Neural crest cell (in vitro differentiated cells): Measurements from ENCODE around the gene DHDH. TPM values are rescaled to one million over a fixed set of nuclear protein-coding genes. Genes with fewer than 3 reads are reported as not detected.

Experiments used
- DNase-seq: peaks from one replicate; pipeline ENCODE4 v3.0.0; 2021; ENCODE audit warnings: low read depth, mixed read lengths, low spot score
- H3K27ac Mint-ChIP-seq: one replicate; pipeline ENCODE4 v1.8.0; 2021; ENCODE audit warnings: mild to moderate bottlenecking, mixed read lengths; ENCODE audit not compliant: unreplicated experiment
- H3K27me3 Mint-ChIP-seq: 2 replicates; pipeline ENCODE4 v1.8.0; 2021; ENCODE audit warnings: low read depth, mild to moderate bottlenecking, mixed read lengths
- H3K36me3 Mint-ChIP-seq: 2 replicates; pipeline ENCODE4 v1.8.0; 2021; ENCODE audit warnings: low read depth, mild to moderate bottlenecking, mixed read lengths
- H3K4me1 Mint-ChIP-seq: 2 replicates; pipeline ENCODE4 v1.8.0; 2021; ENCODE audit warnings: mixed read lengths
- H3K4me3 Mint-ChIP-seq: one replicate; pipeline ENCODE4 v1.8.0; 2021; ENCODE audit warnings: mild to moderate bottlenecking, mixed read lengths
- H3K9me3 Mint-ChIP-seq: 2 replicates; pipeline ENCODE4 v1.8.0; 2021; ENCODE audit warnings: mixed read lengths
- CTCF ChIP-seq: fragments of 200-600 bp; sonication (generic); conservative IDR thresholded peaks from 2 replicates; pipeline ENCODE4 v1.5.0; 2021; ENCODE audit warnings: antibody characterized with exemption, mild to moderate bottlenecking
- total RNA-seq: library from RNA; stranded (reverse); gene quantifications from 2 replicates; pipeline ENCODE4 v1.2.1, GENCODE V29; 2021

The DHDH gene
- total RNA-seq, 1 donor from 2014 or later, result 0.47 TPM

DNA sequence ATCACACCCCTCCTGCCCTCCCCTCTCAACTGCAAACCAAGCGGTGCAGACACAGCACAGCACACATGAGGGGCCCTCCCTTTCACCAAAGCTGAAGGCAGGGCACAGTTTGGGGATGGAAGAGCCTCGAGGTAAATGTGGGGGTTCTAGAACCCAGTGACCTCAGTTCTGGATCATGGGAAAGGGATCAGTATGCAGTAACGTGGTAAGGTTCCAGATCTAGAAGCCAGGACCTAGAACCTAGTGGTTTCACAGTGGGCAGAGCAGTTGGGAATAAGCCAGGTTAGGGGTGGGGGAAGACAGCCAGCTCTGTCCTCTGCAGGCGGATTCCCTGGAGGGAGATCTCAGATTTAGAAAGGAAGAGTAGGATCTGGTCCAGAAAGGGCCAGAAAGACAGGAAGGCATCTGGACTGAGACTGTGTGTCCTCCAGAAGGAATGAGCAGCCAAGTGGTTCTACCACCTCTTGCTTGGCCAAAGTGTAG lies 34.7 kb downstream of the DHDH start:
- peaks cover 22% of the 10 kb centered on the region for H3K36me3 Mint-ChIP-seq

DNA sequence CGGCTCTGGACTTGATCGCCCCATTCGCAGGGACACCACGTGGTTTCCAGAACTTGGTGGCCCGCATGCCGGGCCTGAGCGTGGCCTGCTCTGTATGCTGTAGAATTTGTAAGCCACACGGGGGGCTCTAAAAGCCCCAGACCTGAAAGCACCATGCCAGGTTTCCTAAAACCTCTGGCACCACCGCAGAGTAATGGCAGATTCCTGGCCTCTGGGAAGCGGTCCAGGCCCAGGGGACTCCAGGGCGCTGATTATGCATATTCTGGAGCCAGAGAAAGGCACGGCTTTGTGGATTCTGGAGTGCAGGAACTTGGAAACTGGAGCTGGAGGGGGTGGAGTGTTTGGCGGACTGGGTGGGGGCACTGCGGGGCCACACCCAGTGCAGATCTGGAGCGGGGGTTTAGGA lies 35.3 kb downstream of the DHDH start:
- no peak overlapping the region for H3K4me3 Mint-ChIP-seq
- TF ChIP-seq CTCF, result no peak
- peaks cover 22% of the 10 kb centered on the region for H3K36me3 Mint-ChIP-seq
- H3K27ac Mint-ChIP-seq, result no peak overlapping the region
- H3K4me1 Mint-ChIP-seq, result peaks cover 39% of the 10 kb centered on the region
- no peak for DNase-seq
- H3K9me3 Mint-ChIP-seq, result no peaks in the 10 kb centered on the region
- peaks cover 21% of the 10 kb centered on the region for H3K27me3 Mint-ChIP-seq

More for the DNA sequence above, 34.7 kb downstream of the DHDH start:
- H3K4me1 Mint-ChIP-seq, result peaks cover 44% of the 10 kb centered on the region
- no peak overlapping the region for H3K27ac Mint-ChIP-seq
- DNase-seq, result no peak
- peak overlapping the region; percentile 99 for H3K4me3 Mint-ChIP-seq
- no peak for TF ChIP-seq CTCF
- H3K27me3 Mint-ChIP-seq, result peaks cover 21% of the 10 kb centered on the region
- H3K9me3 Mint-ChIP-seq, result no peaks in the 10 kb centered on the region

GRCh38 chr19:48969276-48970138 lies 36.0 kb downstream of the DHDH start:
- H3K9me3 Mint-ChIP-seq, result no peaks in the 10 kb centered on the region
- H3K4me1 Mint-ChIP-seq, result peaks cover 32% of the 10 kb centered on the region
- H3K36me3 Mint-ChIP-seq, result peaks cover 22% of the 10 kb centered on the region
- peaks cover 16% of the 10 kb centered on the region for H3K27me3 Mint-ChIP-seq
- no peak for TF ChIP-seq CTCF
- H3K4me3 Mint-ChIP-seq, result peak overlapping the region; percentile 74
- DNase-seq, result no peak
- H3K27ac Mint-ChIP-seq, result no peak overlapping the region

- Mint-ChIP-seq H3K27ac (no peak overlapping the region), H3K9me3 (no peaks in the 10 kb centered on the region), H3K27me3 (peaks cover 11% of the 10 kb centered on the region), H3K4me1 (peaks cover 26% of the 10 kb centered on the region), H3K36me3 (peaks cover 22% of the 10 kb centered on the region), H3K4me3 (peak overlapping the region; percentile 74)
- no peak for DNase-seq
- no peak for TF ChIP-seq CTCF
Observed at GRCh38 chr19:48970139-48970766, 36.8 kb downstream of the DHDH start.

GRCh38 chr19:48970923-48971395 lies 37.5 kb downstream of the DHDH start:
- peak overlapping the region; percentile 74 for H3K4me3 Mint-ChIP-seq
- DNase-seq, result peak; percentile 90
- H3K9me3 Mint-ChIP-seq, result no peaks in the 10 kb centered on the region
- TF ChIP-seq CTCF, result peak; percentile 94
- no peak overlapping the region for H3K27ac Mint-ChIP-seq
- H3K27me3 Mint-ChIP-seq, result peaks cover 4% of the 10 kb centered on the region
- H3K36me3 Mint-ChIP-seq, result peaks cover 19% of the 10 kb centered on the region
- H3K4me1 Mint-ChIP-seq, result peaks cover 19% of the 10 kb centered on the region
